HepG2 (cell line): ENCODE results near the gene TMEM239. TPM values are rescaled to one million over a fixed set of nuclear protein-coding genes. Genes with fewer than 3 reads are reported as not detected.
A peak's percentile ranks its signal among the peaks of the same experiment; 100 is the strongest.

Experiments
- ATAC-seq: fragments of 200-7000 bp; cut with Tn5 transposase; 3 replicates; pipeline ENCODE4 v1.9.1; 2020; ENCODE audit warnings: mild to moderate bottlenecking, moderate library complexity
- BruUV-seq: library from RNA; stranded (reverse); fragments of 400-500 nt; replicated peaks from 2 replicates; lab custom pipeline; 2021; lab: Mats Ljungman, UMichigan
- CTCF ChIA-PET: fragments of 300-600 bp; formaldehyde crosslinking; extraction: SDS; loops from one replicate; lab custom pipeline; 2021; ENCODE audit warnings: low total read pairs, inconsistent platforms, low intra/inter-chr PET ratio; lab: Yijun Ruan, JAX
- POLR2A ChIA-PET: fragments of 350-600 bp; sonication (Branson Sonifier 250); formaldehyde crosslinking; loops from one replicate; lab custom pipeline; 2020; ENCODE audit warnings: antibody characterized with exemption, inconsistent platforms; lab: Yijun Ruan, JAX
- DNase-seq: peaks from one replicate; pipeline ENCODE4 v3.0.0-alpha.2; 2015; ENCODE audit warnings: low spot score
- FAIRE-seq: peaks from 3 replicates; lab custom pipeline; 2011; peaks lifted over from hg19 to GRCh38; lab: Jason Lieb, UNC
- H2AFZ ChIP-seq: one replicate; pipeline ENCODE4 v1.6.1; 2011; ENCODE audit warnings: low read length, inconsistent platforms
- H3K27ac ChIP-seq: fragments of 300-600 bp; 3 replicates; pipeline ENCODE4 v1.8.0; 2011; ENCODE audit warnings: mixed run types, mild to moderate bottlenecking, mixed read lengths, low read length, inconsistent platforms; ENCODE audit not compliant: insufficient read depth; ENCODE audit errors: extremely low read length
- H3K27me3 ChIP-seq, 2 experiments: fragments of 200-600 bp in 1 of 2; 2 replicates in 1 of 2; 3 replicates in 1 of 2; pipeline versions ENCODE4 v1.6.0 to v1.8.0; 2011; ENCODE audit warnings: low read length in 2 of 2, mild to moderate bottlenecking in 2 of 2, moderate library complexity in 2 of 2, inconsistent platforms in 1 of 2; ENCODE audit not compliant: insufficient read depth in 2 of 2, control insufficient read depth in 1 of 2
- H3K36me3 ChIP-seq, 2 experiments: fragments of 200-600 bp in 1 of 2; replicated peaks in 1 of 2; 2 replicates in 1 of 2; 3 replicates in 1 of 2; pipeline versions ENCODE4 v1.5.1 to v1.8.0; 2011; ENCODE audit warnings: low read length in 2 of 2, inconsistent platforms in 1 of 2; ENCODE audit not compliant: insufficient read depth in 2 of 2, control insufficient read depth in 1 of 2
- H3K4me1 ChIP-seq: 2 replicates; pipeline ENCODE4 v1.5.1; 2012; ENCODE audit warnings: low read length, inconsistent platforms; ENCODE audit not compliant: insufficient read depth
- H3K4me2 ChIP-seq: 2 replicates; pipeline ENCODE4 v1.6.0; 2011; ENCODE audit warnings: low read depth, low read length, inconsistent platforms
- H3K4me3 ChIP-seq, 3 experiments: fragments of 200-600 bp in 1 of 3; sonication (generic), shearing (Covaris generic) in 1 of 3; replicated peaks in 1 of 3; 2 replicates each; pipeline ENCODE4 v1.5.1; 2011 to 2016; ENCODE audit warnings: low read length in 3 of 3, inconsistent platforms in 2 of 3, low read depth in 2 of 3, mild to moderate bottlenecking in 2 of 3, control low read depth in 1 of 3, mixed read lengths in 1 of 3; ENCODE audit not compliant: insufficient read depth in 1 of 3
- H3K79me2 ChIP-seq: one replicate; pipeline ENCODE4 v1.6.1; 2011; ENCODE audit warnings: low read length, inconsistent platforms; ENCODE audit not compliant: insufficient read depth
- H3K9ac ChIP-seq: 2 replicates; pipeline ENCODE4 v1.6.0; 2011; ENCODE audit warnings: mild to moderate bottlenecking, low read depth, low read length, inconsistent platforms; ENCODE audit not compliant: insufficient read depth
- H3K9me3 ChIP-seq: 2 replicates; pipeline ENCODE4 v1.5.1; 2012; ENCODE audit warnings: mild to moderate bottlenecking, low read length
- H4K20me1 ChIP-seq: 2 replicates; pipeline ENCODE4 v1.6.0; 2011; ENCODE audit warnings: inconsistent platforms, mild to moderate bottlenecking, low read length, moderate library complexity; ENCODE audit not compliant: insufficient read depth
- ARID4A ChIP-seq: sonication (generic); formaldehyde crosslinking; IDR thresholded peaks from 2 replicates; pipeline ENCODE4 v1.5.0; 2020; ENCODE audit warnings: mild to moderate bottlenecking, missing genetic modification reagents, borderline replicate concordance
- CBX5 ChIP-seq: sonication (generic); formaldehyde crosslinking; IDR thresholded peaks from 2 replicates; pipeline ENCODE4 v1.4.0; 2020; ENCODE audit warnings: missing genetic modification reagents, borderline replicate concordance
- EP300 ChIP-seq, 3 experiments: sonication (generic) in 1 of 3; formaldehyde crosslinking in 1 of 3; IDR thresholded peaks; 2 replicates each; pipeline versions ENCODE4 v1.5.1 to v1.6.1; 2011 to 2020; ENCODE audit warnings: low read depth in 2 of 3, low read length in 2 of 3, borderline replicate concordance in 1 of 3, improper control_type of control experiment in 1 of 3, mild to moderate bottlenecking in 1 of 3, missing genetic modification reagents in 1 of 3, moderate library complexity in 1 of 3
- HOXD1 ChIP-seq: sonication (generic); formaldehyde crosslinking; IDR thresholded peaks from 2 replicates; pipeline ENCODE4 v1.5.0; 2020; ENCODE audit warnings: missing genetic modification reagents
- KDM1A ChIP-seq: IDR thresholded peaks from 2 replicates; pipeline ENCODE4 v1.6.1; 2016; ENCODE audit warnings: missing compliant biosample characterization
- KLF15 ChIP-seq: sonication (generic); formaldehyde crosslinking; IDR thresholded peaks from 2 replicates; pipeline ENCODE4 v1.8.1; 2023; ENCODE audit warnings: borderline replicate concordance, mild to moderate bottlenecking, inconsistent platforms, missing genetic modification reagents, mixed read lengths
- SP4 ChIP-seq: sonication (generic); formaldehyde crosslinking; IDR thresholded peaks from 2 replicates; pipeline ENCODE4 v1.8.1; 2023; ENCODE audit warnings: mild to moderate bottlenecking, missing genetic modification reagents
- SRSF1 ChIP-seq: fragments of 200-400 bp; formaldehyde crosslinking; optimal IDR thresholded peaks from 2 replicates; pipeline ENCODE3; 2017; ENCODE audit warnings: mild to moderate bottlenecking, low read depth, low read length, moderate library complexity
- U2AF2 ChIP-seq: fragments of 200-400 bp; formaldehyde crosslinking; IDR thresholded peaks from 2 replicates; pipeline ENCODE4 v1.6.1; 2017; ENCODE audit warnings: low read depth, mild to moderate bottlenecking, low read length
- ZNF235 ChIP-seq: sonication (generic); formaldehyde crosslinking; IDR thresholded peaks from 2 replicates; pipeline ENCODE4 v1.8.1; 2023; ENCODE audit warnings: mild to moderate bottlenecking, missing genetic modification reagents, borderline replicate concordance
- ZNF605 ChIP-seq: sonication (generic); formaldehyde crosslinking; IDR thresholded peaks from 2 replicates; pipeline ENCODE4 v1.8.0; 2022; ENCODE audit warnings: mild to moderate bottlenecking, missing genetic modification reagents
- ZNF660 ChIP-seq: sonication (generic); formaldehyde crosslinking; IDR thresholded peaks from 2 replicates; pipeline ENCODE4 v1.5.1; 2020; ENCODE audit warnings: mild to moderate bottlenecking, low read depth, missing genetic modification reagents, borderline replicate concordance
- ZNF776 ChIP-seq: sonication (generic); formaldehyde crosslinking; IDR thresholded peaks from 2 replicates; pipeline ENCODE4 v1.4.0; 2020; ENCODE audit warnings: mild to moderate bottlenecking, missing genetic modification reagents
- WGBS: methylation state at CpG from one replicate; pipeline ENCODE4 v1.1.6; 2017; ENCODE audit warnings: low lambda C conversion rate; 5-methylcytosine and 5-hydroxymethylcytosine counted together
- in situ Hi-C: cut with HindIII; loops from 2 replicates; pipeline ENCODE4 v1.10.0; 2017; ENCODE audit warnings: low pct_unique_long_range_greater_than_20kb; ENCODE audit not compliant: extremely low pct_ligation_motif_present
- intact Hi-C: fragments of 100-400 bp; cut with micrococcal nuclease; formaldehyde crosslinking; loops from one replicate; pipeline ENCODE4 v1.10.0; 2022; ENCODE audit not compliant: unreplicated experiment
- polyA plus RNA-seq, 8 experiments: library from polyadenylated mRNA; depleted of rRNA in 3 of 8; stranded (reverse) in 7 of 8; unstranded in 1 of 8; fragments of >200 nt; fragmentation: Illumina TruSeq in 4 of 8; extraction: Trizol in 4 of 8; gene quantifications; 2 replicates each; pipeline versions ENCODE4 v1.2.1 to v1.2.3, GENCODE V29; 2011 to 2016; ENCODE audit warnings: low read depth in 4 of 8, missing spikeins in 1 of 8, mixed read lengths in 1 of 8; ENCODE audit not compliant: insufficient read depth in 1 of 8
- total RNA-seq, 5 experiments: library from RNA; depleted of rRNA; stranded (reverse); fragments of >200 nt; fragmentation: Illumina TruSeq; extraction: Trizol; gene quantifications; 2 replicates each; pipeline ENCODE4 v1.2.3, GENCODE V29; 2016; ENCODE audit warnings: low read depth in 1 of 5
- TF ChIP-seq, protein P1 (sequence below): sonication (generic); formaldehyde crosslinking; IDR thresholded peaks from 2 replicates; pipeline ENCODE4 v1.4.0; 2020; ENCODE audit warnings: missing genetic modification reagents
- TF ChIP-seq, protein P2 (sequence below): sonication (generic); formaldehyde crosslinking; IDR thresholded peaks from 2 replicates; pipeline ENCODE4 v1.4.0; 2020; ENCODE audit warnings: mild to moderate bottlenecking, low read depth, missing genetic modification reagents
- TF ChIP-seq, protein P3 (sequence below): sonication (generic); formaldehyde crosslinking; IDR thresholded peaks from 2 replicates; pipeline ENCODE4 v1.5.0; 2020; ENCODE audit warnings: mild to moderate bottlenecking, missing genetic modification reagents, borderline replicate concordance

The TMEM239 gene
- total and polyA plus RNA-seq, 2 of the 13 experiments (the other 11 are each of a cell fraction or from before 2014, with no cell fraction given) = not detected

GRCh38 chr20:2840967-2841531 lies 24.9 kb downstream of the TMEM239 start:
- no peaks in the 10 kb centered on the region for H4K20me1 ChIP-seq
- in situ Hi-C loops = loop anchor here (10.0 kb wide), 1 partner anchor 86 kb away; no protein-coding TSS in a partner anchor
- peak; percentile 66 for DNase-seq
- H3K4me1 ChIP-seq = peaks cover 30% of the 10 kb centered on the region
- ATAC-seq = peak; percentile 87
- POLR2A ChIA-PET = interaction anchor here (0.6 to 1.9 kb wide), 10 partner anchors 8 to 205 kb away, joined by 3 to 12 read pairs (median 4); partner anchors contain the start of genes MRPS26 and PTPRA
- no peak for FAIRE-seq
- H2AFZ ChIP-seq = peak overlapping the region; percentile 92
- peak overlapping the region; percentile 71 to 97 (median 74) for H3K4me3 ChIP-seq
- H3K4me2 ChIP-seq = peak overlapping the region; percentile 77
- peaks cover 8% of the 10 kb centered on the region for H3K79me2 ChIP-seq
- WGBS = 3% methylated on average over 23 of the region's 33 CpGs
- peak overlapping the region; percentile 76 for H3K27ac ChIP-seq
- CTCF ChIA-PET = no interaction called here
- H3K36me3 ChIP-seq = peaks cover 4 to 11% of the 10 kb centered on the region in 2 experiments; a peak in 3 of 5 replicates
- H3K9me3 ChIP-seq = no peaks in the 10 kb centered on the region
- H3K27me3 ChIP-seq = no peaks in the 10 kb centered on the region; a peak in 1 of 5 replicates
- TSS peak; percentile 86 for BruUV-seq
- H3K9ac ChIP-seq = peak overlapping the region; percentile 88
- intact Hi-C loops = no loop called here
- TF ChIP-seq EP300 (IDR thresholded peaks at IDR 0.05; ENCODE audit: low read depth in 2 of 2, low read length in 2 of 2) = peak in 1 of 2 experiments; percentile 22; a peak in 1 of 4 replicates
- TF ChIP-seq EP300 (CRISPR knock-in tag; IDR thresholded peaks at IDR 0.05; ENCODE audit: borderline replicate concordance) = no peak
- peak; percentile 27 for TF ChIP-seq SRSF1
- TF ChIP-seq, protein P1, sequence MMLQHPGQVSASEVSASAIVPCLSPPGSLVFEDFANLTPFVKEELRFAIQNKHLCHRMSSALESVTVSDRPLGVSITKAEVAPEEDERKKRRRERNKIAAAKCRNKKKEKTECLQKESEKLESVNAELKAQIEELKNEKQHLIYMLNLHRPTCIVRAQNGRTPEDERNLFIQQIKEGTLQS (CRISPR knock-in tag) = no peak
- no peak for TF ChIP-seq ZNF776 (CRISPR knock-in tag)
- TF ChIP-seq, protein P2, sequence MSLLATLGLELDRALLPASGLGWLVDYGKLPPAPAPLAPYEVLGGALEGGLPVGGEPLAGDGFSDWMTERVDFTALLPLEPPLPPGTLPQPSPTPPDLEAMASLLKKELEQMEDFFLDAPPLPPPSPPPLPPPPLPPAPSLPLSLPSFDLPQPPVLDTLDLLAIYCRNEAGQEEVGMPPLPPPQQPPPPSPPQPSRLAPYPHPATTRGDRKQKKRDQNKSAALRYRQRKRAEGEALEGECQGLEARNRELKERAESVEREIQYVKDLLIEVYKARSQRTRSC (CRISPR knock-in tag) = no peak
- no peak for TF ChIP-seq ZNF660
- no peak for TF ChIP-seq U2AF2
- peak; percentile 12; the same call in 1 of the 2 replicates for TF ChIP-seq SP4 (CRISPR knock-in tag)
- TF ChIP-seq ARID4A (CRISPR knock-in tag) = peak; percentile 60; the same call in 1 of the 2 replicates
- 0 out of 2 replicates have a peak, but pooled peaks have one; percentile 36 for TF ChIP-seq ZNF235 (CRISPR knock-in tag)
- no peak for TF ChIP-seq ZNF605 (CRISPR knock-in tag)
- TF ChIP-seq, protein P3, sequence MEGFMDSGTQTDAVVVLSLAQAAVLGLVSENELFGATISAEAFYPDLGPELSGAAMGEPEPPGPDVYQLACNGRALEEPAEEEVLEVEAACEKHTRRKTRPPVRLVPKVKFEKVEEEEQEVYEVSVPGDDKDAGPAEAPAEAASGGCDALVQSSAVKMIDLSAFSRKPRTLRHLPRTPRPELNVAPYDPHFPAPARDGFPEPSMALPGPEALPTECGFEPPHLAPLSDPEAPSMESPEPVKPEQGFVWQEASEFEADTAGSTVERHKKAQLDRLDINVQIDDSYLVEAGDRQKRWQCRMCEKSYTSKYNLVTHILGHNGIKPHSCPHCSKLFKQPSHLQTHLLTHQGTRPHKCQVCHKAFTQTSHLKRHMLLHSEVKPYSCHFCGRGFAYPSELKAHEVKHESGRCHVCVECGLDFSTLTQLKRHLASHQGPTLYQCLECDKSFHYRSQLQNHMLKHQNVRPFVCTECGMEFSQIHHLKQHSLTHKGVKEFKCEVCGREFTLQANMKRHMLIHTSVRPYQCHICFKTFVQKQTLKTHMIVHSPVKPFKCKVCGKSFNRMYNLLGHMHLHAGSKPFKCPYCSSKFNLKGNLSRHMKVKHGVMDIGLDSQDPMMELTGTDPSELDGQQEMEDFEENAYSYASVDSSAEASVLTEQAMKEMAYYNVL (CRISPR knock-in tag) = no peak
- no peak; the same call in 1 of the 2 replicates for TF ChIP-seq KLF15
- no peak for TF ChIP-seq CBX5 (CRISPR knock-in tag)
- no peak for TF ChIP-seq HOXD1 (CRISPR knock-in tag)
- peak; percentile 68; the same call in 1 of the 2 replicates for TF ChIP-seq KDM1A (CRISPR knock-in tag)
